ENCODE measurements around the gene CCDC85C. TPM values are rescaled to one million over a fixed set of nuclear protein-coding genes. Genes with fewer than 3 reads are reported as not detected.

CCDC85C gene
- total and polyA plus RNA-seq, 10 donors: 1.6 to 12.4 (median 8.1) TPM

DNA sequence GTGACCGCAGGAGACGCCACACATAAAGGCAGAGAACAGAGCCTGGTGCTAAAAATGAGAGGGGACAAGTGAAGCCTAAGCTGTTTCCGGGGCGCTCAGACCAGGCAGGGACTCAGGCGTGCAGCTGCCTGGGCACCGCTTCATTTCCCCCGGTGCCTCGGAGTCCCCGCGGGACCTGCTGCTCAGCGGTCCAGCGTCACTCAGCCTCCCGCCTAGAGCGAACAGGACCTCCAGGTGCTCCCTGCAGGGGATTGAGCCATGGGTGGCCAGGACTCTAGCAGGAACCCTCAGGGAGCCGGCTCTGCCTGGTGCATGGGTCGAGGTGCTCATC, 31.0 kb downstream of the CCDC85C start:
- H3K4me1 ChIP-seq: peaks cover 6 to 64% (median 41%) of the 10 kb centered on the region in 6 donors
- 65 to 90% (median 74%) methylated on average over 16 of the region's 16 CpGs for WGBS, 5 donors
- no peak overlapping the region for H3K27ac ChIP-seq

DNA sequence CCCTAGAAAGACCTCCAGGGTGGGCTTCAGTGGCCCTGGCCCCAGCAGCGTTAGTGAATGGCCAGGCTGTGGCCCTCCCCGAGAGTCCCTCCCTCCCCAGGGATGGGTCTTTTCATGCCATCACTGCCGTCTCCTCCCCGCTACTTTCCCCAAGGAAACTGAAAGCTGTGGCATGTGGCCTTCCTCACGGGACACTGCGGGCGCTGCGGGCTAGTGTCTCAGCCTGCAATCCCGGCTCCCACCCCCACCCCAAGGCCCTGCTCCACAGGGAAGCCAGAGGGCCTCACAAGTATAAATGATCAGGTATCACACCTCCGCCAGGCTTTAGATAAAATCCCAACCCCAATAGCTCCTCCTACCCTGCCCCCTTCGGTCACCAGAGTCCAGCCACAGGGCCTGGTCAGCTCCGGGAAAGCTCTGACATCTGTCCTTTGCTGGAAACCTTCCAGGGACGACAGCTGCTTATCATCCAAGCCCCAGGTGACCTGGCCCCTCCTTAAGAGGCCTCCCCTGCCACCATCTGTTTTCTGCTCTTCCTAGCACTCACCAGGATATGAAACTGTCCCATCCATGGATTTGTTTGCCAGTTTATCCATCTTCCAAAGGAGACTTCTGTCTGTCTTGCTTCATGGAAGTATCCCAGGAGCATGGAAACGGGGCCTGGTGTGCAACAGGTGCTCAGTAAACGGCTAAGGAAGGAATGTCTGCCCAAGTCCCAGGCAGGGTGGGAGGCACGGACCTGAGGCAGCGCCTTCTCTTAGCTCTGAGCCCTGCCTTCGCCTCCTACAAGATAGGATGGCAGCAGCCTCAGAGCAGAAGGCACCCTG, 31.6 kb downstream of the CCDC85C start:
- H3K9me3 ChIP-seq: no peaks in the 10 kb centered on the region
- TF ChIP-seq, protein P1, sequence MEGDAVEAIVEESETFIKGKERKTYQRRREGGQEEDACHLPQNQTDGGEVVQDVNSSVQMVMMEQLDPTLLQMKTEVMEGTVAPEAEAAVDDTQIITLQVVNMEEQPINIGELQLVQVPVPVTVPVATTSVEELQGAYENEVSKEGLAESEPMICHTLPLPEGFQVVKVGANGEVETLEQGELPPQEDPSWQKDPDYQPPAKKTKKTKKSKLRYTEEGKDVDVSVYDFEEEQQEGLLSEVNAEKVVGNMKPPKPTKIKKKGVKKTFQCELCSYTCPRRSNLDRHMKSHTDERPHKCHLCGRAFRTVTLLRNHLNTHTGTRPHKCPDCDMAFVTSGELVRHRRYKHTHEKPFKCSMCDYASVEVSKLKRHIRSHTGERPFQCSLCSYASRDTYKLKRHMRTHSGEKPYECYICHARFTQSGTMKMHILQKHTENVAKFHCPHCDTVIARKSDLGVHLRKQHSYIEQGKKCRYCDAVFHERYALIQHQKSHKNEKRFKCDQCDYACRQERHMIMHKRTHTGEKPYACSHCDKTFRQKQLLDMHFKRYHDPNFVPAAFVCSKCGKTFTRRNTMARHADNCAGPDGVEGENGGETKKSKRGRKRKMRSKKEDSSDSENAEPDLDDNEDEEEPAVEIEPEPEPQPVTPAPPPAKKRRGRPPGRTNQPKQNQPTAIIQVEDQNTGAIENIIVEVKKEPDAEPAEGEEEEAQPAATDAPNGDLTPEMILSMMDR (IDR thresholded peaks at IDR 0.05 in 8 of 11, conservative IDR thresholded peaks at IDR 0.05 in 3 of 11): no peak
- TF ChIP-seq POLR2A (IDR thresholded peaks at IDR 0.05): no peak
- TF ChIP-seq POLR2AphosphoS5 (IDR thresholded peaks at IDR 0.05): peak in 2 of 3 donors; percentile 7 to 12
- DNase-seq: no peak
- H3K27ac ChIP-seq: peak overlapping the region in 1 of 8 donors; percentile 1
- H3K36me3 ChIP-seq: no peaks in the 10 kb centered on the region
- H3K4me3 ChIP-seq: no peak overlapping the region
- peaks cover 6 to 68% (median 41%) of the 10 kb centered on the region in 6 donors for H3K4me1 ChIP-seq
- intact Hi-C loops (cut with DNase I; ENCODE audit: low total_unique reads): no loop called here
- H3K27me3 ChIP-seq (replicated peaks in 1 of 7): no peaks in the 10 kb centered on the region
- WGBS, 5 donors: 70 to 83% (median 79%) methylated on average over 16 to 18 of the region's 18 CpGs

More for the DNA sequence above, 31.0 kb downstream of the CCDC85C start:
- no peaks in the 10 kb centered on the region for H3K27me3 ChIP-seq (replicated peaks in 1 of 7)
- DNase-seq: no peak
- no peaks in the 10 kb centered on the region for H3K36me3 ChIP-seq
- TF ChIP-seq POLR2AphosphoS5 (IDR thresholded peaks at IDR 0.05): no peak
- no peak for TF ChIP-seq POLR2A (IDR thresholded peaks at IDR 0.05)
- TF ChIP-seq, protein P1 (IDR thresholded peaks at IDR 0.05 in 8 of 11, conservative IDR thresholded peaks at IDR 0.05 in 3 of 11): no peak
- no peaks in the 10 kb centered on the region for H3K9me3 ChIP-seq
- no peak overlapping the region for H3K4me3 ChIP-seq
- intact Hi-C loops (cut with DNase I; ENCODE audit: low total_unique reads): no loop called here

DNA sequence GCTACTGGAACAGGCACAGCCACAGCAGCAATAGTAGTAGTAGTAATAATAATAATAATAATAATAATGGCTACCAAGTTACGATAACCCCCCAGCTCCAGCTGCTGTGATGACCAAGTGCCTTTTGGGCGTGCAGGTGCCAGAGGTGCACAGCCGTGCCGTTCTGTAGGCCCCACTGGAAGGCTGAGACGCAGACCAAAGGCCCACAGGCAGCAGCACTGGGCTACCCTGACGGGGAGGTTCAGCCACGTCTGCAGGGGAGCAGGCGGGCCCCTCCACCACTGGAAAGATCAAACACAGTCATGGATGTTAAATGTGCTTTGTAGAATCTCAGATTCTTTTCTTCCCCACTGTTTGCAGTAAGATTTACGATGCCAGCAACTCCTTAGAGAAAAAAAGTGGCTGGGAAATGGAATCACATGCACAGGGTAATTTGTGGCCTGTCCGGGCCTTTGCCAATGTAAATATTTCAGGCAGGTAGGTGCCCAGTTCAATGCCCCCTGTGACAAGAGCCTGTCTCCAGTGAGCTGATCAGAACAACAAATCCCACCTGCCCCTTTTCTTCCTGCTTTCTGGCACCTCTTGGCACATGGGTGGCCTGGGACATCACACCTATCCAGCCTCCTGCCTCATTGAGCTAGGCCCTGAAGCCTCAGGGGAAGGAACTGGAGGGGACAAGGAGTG, 32.6 kb downstream of the CCDC85C start:
- Histone ChIP-seq H3K4me1 (peaks cover 6 to 66% (median 38%) of the 10 kb centered on the region in 6 donors), H3K27ac (peak overlapping the region in 1 of 8 donors; percentile 1), H3K27me3 (replicated peaks in 1 of 7) (no peaks in the 10 kb centered on the region), H3K4me3 (no peak overlapping the region), H3K9me3 (no peaks in the 10 kb centered on the region), H3K36me3 (no peaks in the 10 kb centered on the region)
- intact Hi-C loops (cut with DNase I; ENCODE audit: low total_unique reads): no loop called here
- no peak for DNase-seq
- WGBS, 5 donors: 80 to 91% (median 84%) methylated on average over 10 of the region's 10 CpGs
- TF ChIP-seq, protein P1 (IDR thresholded peaks at IDR 0.05 in 8 of 11, conservative IDR thresholded peaks at IDR 0.05 in 3 of 11): no peak
- TF ChIP-seq POLR2AphosphoS5 (IDR thresholded peaks at IDR 0.05) (no peak), POLR2A (IDR thresholded peaks at IDR 0.05) (no peak)

Data from spleen (tissue), 11 donors.